HUES6 (cell line): ENCODE measurements around the gene LDHB.
"Not testable (repeated sequence)": the region's sequence is repeated elsewhere in the genome, so short reads cannot be mapped to it uniquely, and the experiment has no call there.

Experiments
- H3K27ac ChIP-seq: 2 replicates; pipeline ENCODE4 v1.7.0; 2013; ENCODE audit warnings: low read depth, mild to moderate bottlenecking, low read length, inconsistent platforms
- H3K27me3 ChIP-seq: 2 replicates; pipeline ENCODE4 v1.6.1; 2013; ENCODE audit warnings: low read length; ENCODE audit not compliant: control insufficient read depth, insufficient read depth
- H3K36me3 ChIP-seq: 2 replicates; pipeline ENCODE4 v1.6.1; 2013; ENCODE audit warnings: low read length; ENCODE audit not compliant: control insufficient read depth, insufficient read depth
- H3K4me1 ChIP-seq: 2 replicates; pipeline ENCODE4 v1.6.1; 2013; ENCODE audit warnings: low read length; ENCODE audit not compliant: control insufficient read depth, insufficient read depth
- H3K4me3 ChIP-seq: 2 replicates; pipeline ENCODE4 v1.5.1; 2013; ENCODE audit warnings: low read depth, low read length
- H3K9ac ChIP-seq: one replicate; pipeline ENCODE4 v1.6.1; 2013; ENCODE audit warnings: mild to moderate bottlenecking, low read length
- H3K9me3 ChIP-seq: 2 replicates; pipeline ENCODE4 v1.6.1; 2013; ENCODE audit warnings: low read depth, low read length; ENCODE audit not compliant: control insufficient read depth, insufficient read depth

LDHB gene

GRCh38 chr12:21607701-21608100 lies 49.9 kb downstream of the LDHB start:
- Histone ChIP-seq H3K9ac (no peak overlapping the region), H3K4me3 (no peak overlapping the region), H3K36me3 (no peaks in the 10 kb centered on the region), H3K27ac (no peak overlapping the region), H3K9me3 (no peaks in the 10 kb centered on the region), H3K4me1 (peaks cover 8% of the 10 kb centered on the region; the same call in 1 of the 2 replicates), H3K27me3 (no peaks in the 10 kb centered on the region)

- Histone ChIP-seq H3K27me3 (no peaks in the 10 kb centered on the region; the same call in 1 of the 2 replicates), H3K36me3 (no peaks in the 10 kb centered on the region), H3K27ac (no peak overlapping the region), H3K4me3 (no peak overlapping the region), H3K4me1 (peaks cover 10% of the 10 kb centered on the region; the same call in 1 of the 2 replicates), H3K9me3 (no peaks in the 10 kb centered on the region), H3K9ac (no peak overlapping the region)
Observed at GRCh38 chr12:21606175-21606574, 51.5 kb downstream of the LDHB start.

- H3K9ac ChIP-seq = no peak within 1 kb of the TSS
- no peaks in the 10 kb centered on the region; the same call in 1 of the 2 replicates for H3K27me3 ChIP-seq
- H3K36me3 ChIP-seq = no peaks in the 10 kb centered on the region
- peaks cover 16% of the 10 kb centered on the region; the same call in 1 of the 2 replicates for H3K4me1 ChIP-seq
- no peaks in the 10 kb centered on the region for H3K9me3 ChIP-seq
- H3K4me3 ChIP-seq = no peak within 1 kb of the TSS
- no peak within 1 kb of the TSS for H3K27ac ChIP-seq
Observed at GRCh38 chr12:21604245-21605101, 53.2 kb downstream of the LDHB start, which contains the start of gene GYS2. Gene GYS2, minus strand, starts transcription at chr12:21604847. Its CDS starts 255 bp downstream, at chr12:21604592.

- Histone ChIP-seq H3K27me3 (no peaks in the 10 kb centered on the region; the same call in 1 of the 2 replicates), H3K4me1 (peaks cover 16% of the 10 kb centered on the region; the same call in 1 of the 2 replicates), H3K9ac (no peak overlapping the region), H3K4me3 (no peak overlapping the region), H3K27ac (no peak overlapping the region), H3K9me3 (no peaks in the 10 kb centered on the region), H3K36me3 (no peaks in the 10 kb centered on the region)
Observed at GRCh38 chr12:21602774-21603173, 54.9 kb downstream of the LDHB start.

- H3K4me3 ChIP-seq = no peak overlapping the region
- H3K9ac ChIP-seq = no peak overlapping the region
- H3K4me1 ChIP-seq = peaks cover 19% of the 10 kb centered on the region
- no peak overlapping the region for H3K27ac ChIP-seq
- H3K36me3 ChIP-seq = no peaks in the 10 kb centered on the region
- H3K27me3 ChIP-seq = no peaks in the 10 kb centered on the region; the same call in 1 of the 2 replicates
- no peaks in the 10 kb centered on the region for H3K9me3 ChIP-seq
Observed at GRCh38 chr12:21600196-21600595, 57.4 kb downstream of the LDHB start.

GRCh38 chr12:21599143-21599999 lies 58.3 kb downstream of the LDHB start:
- H3K9ac ChIP-seq = no peak overlapping the region
- no peaks in the 10 kb centered on the region; the same call in 1 of the 2 replicates for H3K27me3 ChIP-seq
- H3K4me1 ChIP-seq = peaks cover 20% of the 10 kb centered on the region
- no peak overlapping the region for H3K4me3 ChIP-seq
- H3K27ac ChIP-seq = no peak overlapping the region
- no peaks in the 10 kb centered on the region for H3K36me3 ChIP-seq
- no peaks in the 10 kb centered on the region for H3K9me3 ChIP-seq

GRCh38 chr12:21598651-21599050 lies 59.0 kb downstream of the LDHB start:
- no peak overlapping the region for H3K27ac ChIP-seq
- no peaks in the 10 kb centered on the region for H3K36me3 ChIP-seq
- no peak overlapping the region for H3K4me3 ChIP-seq
- H3K27me3 ChIP-seq = no peaks in the 10 kb centered on the region; the same call in 1 of the 2 replicates
- peaks cover 17% of the 10 kb centered on the region for H3K4me1 ChIP-seq
- no peaks in the 10 kb centered on the region for H3K9me3 ChIP-seq
- no peak overlapping the region for H3K9ac ChIP-seq

- H3K27ac ChIP-seq, H3K27me3 ChIP-seq, H3K4me3 ChIP-seq, H3K9me3 ChIP-seq, H3K9ac ChIP-seq, H3K36me3 ChIP-seq: not testable (repeated sequence)
- H3K4me1 ChIP-seq = peaks cover 13% of the 10 kb centered on the region
Observed at GRCh38 chr12:21595356-21595755, 62.3 kb downstream of the LDHB start.

- 0 out of 2 replicates have a peak, but pooled peaks cover 6% of the 10 kb centered on the region for H3K9me3 ChIP-seq
- H3K4me1 ChIP-seq = no peaks in the 10 kb centered on the region
- no peak overlapping the region for H3K27ac ChIP-seq
- no peaks in the 10 kb centered on the region for H3K36me3 ChIP-seq
- H3K9ac ChIP-seq = no peak overlapping the region
- H3K27me3 ChIP-seq = no peaks in the 10 kb centered on the region
- no peak overlapping the region for H3K4me3 ChIP-seq
Observed at GRCh38 chr12:21585485-21585884, 72.2 kb downstream of the LDHB start.
